NCI-H2227 (cell line): ENCODE data around the gene RNF31.

Source experiments
- DNase-seq: peaks from one replicate; lab custom pipeline; 2025; ENCODE audit not compliant: unreplicated experiment; lab: John Stamatoyannopoulos, UW

Gene RNF31

GRCh38 chr14:24137529-24138395 is 9.5 kb upstream of the RNF31 start:
- DNase-seq: no peak

GRCh38 chr14:24138396-24139271 is 8.7 kb upstream of the RNF31 start:
- DNase-seq: no peak

GRCh38 chr14:24139272-24139934 is 7.9 kb upstream of the RNF31 start:
- DNase-seq: no peak

- peak; percentile 99 for DNase-seq
Measured at GRCh38 chr14:24141097-24141880, 6.0 kb upstream of the RNF31 start, which contains the start of gene EMC9. EMC9 (minus strand) TSS chr14:24141591; CDS start chr14:24141304, 287 bp downstream.

GRCh38 chr14:24143511-24143910 is 3.8 kb upstream of the RNF31 start:
- no peak for DNase-seq

GRCh38 chr14:24144451-24144850 is 2.8 kb upstream of the RNF31 start:
- DNase-seq: no peak

- no peak for DNase-seq
Measured at GRCh38 chr14:24145219-24145618, 2.1 kb upstream of the RNF31 start.

GRCh38 chr14:24145690-24146452 is 1.4 kb upstream of the RNF31 start:
- DNase-seq: peak; percentile 61

- peak; percentile 98 for DNase-seq
Measured at GRCh38 chr14:24146453-24146977, 783 bp upstream of the RNF31 start, which contains the start of gene PSME2. PSME2 (minus strand) TSS chr14:24146610; CDS start chr14:24146581, 29 bp downstream.

- peak; percentile 36 for DNase-seq
Measured at GRCh38 chr14:24147761-24148428, 597 bp downstream of the RNF31 start.

- DNase-seq: no peak
Measured at GRCh38 chr14:24149302-24149969, 2.1 kb downstream of the RNF31 start.

GRCh38 chr14:24150061-24150460 is 2.8 kb downstream of the RNF31 start:
- DNase-seq: no peak

GRCh38 chr14:24150567-24150966 is 3.3 kb downstream of the RNF31 start:
- no peak for DNase-seq

- no peak for DNase-seq
Measured at GRCh38 chr14:24150993-24151392, 3.7 kb downstream of the RNF31 start.

- no peak for DNase-seq
Measured at GRCh38 chr14:24151404-24152080, 4.2 kb downstream of the RNF31 start.

- DNase-seq: no peak
Measured at GRCh38 chr14:24155100-24155499, 7.8 kb downstream of the RNF31 start.

GRCh38 chr14:24156840-24157239 is 9.5 kb downstream of the RNF31 start:
- DNase-seq: no peak

GRCh38 chr14:24157331-24157730 is 10.0 kb downstream of the RNF31 start:
- DNase-seq: no peak
